Measurements from ENCODE around the gene OR2AG2.

DNA sequence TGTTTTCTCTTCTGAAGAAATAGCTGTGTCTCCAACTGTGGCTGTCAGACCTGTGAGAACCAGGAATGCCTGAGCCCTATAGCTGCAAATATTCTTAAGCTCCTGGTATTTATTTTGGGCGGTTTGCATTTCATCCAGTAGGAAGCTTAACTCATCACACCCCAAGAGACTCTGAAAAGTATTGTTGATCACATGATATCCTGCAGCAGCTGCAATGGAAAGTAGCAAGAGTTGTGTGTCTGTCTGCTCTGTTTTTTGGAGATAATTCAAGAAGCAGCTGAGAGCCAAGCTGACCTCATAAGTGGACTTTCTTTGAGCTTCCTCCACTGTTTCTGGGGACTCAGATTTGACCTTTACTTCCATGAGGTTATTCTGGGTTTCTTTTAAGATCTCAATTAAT lies 52.2 kb downstream of the OR2AG2 start:
- no peak for TF ChIP-seq EZH2 (IDR thresholded peaks at IDR 0.05; ENCODE audit: borderline replicate concordance, low read length)
- TF ChIP-seq, protein P1, sequence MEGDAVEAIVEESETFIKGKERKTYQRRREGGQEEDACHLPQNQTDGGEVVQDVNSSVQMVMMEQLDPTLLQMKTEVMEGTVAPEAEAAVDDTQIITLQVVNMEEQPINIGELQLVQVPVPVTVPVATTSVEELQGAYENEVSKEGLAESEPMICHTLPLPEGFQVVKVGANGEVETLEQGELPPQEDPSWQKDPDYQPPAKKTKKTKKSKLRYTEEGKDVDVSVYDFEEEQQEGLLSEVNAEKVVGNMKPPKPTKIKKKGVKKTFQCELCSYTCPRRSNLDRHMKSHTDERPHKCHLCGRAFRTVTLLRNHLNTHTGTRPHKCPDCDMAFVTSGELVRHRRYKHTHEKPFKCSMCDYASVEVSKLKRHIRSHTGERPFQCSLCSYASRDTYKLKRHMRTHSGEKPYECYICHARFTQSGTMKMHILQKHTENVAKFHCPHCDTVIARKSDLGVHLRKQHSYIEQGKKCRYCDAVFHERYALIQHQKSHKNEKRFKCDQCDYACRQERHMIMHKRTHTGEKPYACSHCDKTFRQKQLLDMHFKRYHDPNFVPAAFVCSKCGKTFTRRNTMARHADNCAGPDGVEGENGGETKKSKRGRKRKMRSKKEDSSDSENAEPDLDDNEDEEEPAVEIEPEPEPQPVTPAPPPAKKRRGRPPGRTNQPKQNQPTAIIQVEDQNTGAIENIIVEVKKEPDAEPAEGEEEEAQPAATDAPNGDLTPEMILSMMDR (IDR thresholded peaks at IDR 0.05; ENCODE audit: low read length): no peak

All from OCI-LY1 (cell line).